ENCODE results near the gene CEP20.
"Not testable (repeated sequence)": the region's sequence is repeated elsewhere in the genome, so short reads cannot be mapped to it uniquely, and the experiment has no call there.

DNA sequence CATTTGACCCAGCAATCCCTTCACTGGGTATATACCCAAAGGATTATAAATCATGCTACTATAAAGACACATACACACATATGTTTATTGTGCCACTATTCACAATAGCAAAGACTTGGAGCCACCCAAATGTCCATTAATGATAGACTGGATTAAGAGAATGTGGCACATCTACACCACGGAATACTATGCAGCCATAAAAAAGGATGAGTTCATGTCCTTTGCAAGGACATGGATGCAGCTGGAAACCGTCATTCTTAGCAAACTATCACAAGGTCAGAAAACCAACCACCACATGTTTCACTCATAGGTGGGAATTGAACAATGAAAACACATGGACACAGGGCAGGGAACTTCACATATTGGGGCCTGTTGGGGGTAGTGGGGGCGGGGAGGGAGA lies 29.9 kb upstream of the CEP20 start:
- TF ChIP-seq, protein P1, sequence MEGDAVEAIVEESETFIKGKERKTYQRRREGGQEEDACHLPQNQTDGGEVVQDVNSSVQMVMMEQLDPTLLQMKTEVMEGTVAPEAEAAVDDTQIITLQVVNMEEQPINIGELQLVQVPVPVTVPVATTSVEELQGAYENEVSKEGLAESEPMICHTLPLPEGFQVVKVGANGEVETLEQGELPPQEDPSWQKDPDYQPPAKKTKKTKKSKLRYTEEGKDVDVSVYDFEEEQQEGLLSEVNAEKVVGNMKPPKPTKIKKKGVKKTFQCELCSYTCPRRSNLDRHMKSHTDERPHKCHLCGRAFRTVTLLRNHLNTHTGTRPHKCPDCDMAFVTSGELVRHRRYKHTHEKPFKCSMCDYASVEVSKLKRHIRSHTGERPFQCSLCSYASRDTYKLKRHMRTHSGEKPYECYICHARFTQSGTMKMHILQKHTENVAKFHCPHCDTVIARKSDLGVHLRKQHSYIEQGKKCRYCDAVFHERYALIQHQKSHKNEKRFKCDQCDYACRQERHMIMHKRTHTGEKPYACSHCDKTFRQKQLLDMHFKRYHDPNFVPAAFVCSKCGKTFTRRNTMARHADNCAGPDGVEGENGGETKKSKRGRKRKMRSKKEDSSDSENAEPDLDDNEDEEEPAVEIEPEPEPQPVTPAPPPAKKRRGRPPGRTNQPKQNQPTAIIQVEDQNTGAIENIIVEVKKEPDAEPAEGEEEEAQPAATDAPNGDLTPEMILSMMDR (IDR thresholded peaks at IDR 0.05), result not testable (repeated sequence)
- TF ChIP-seq EZH2, EZH2phosphoT487 (IDR thresholded peaks at IDR 0.05): not testable (repeated sequence)
